NCI-H2196 treated with DMSO at 0.1 percent for 48 hours (cell line): Measurements from ENCODE around the gene CAND1.
"Not testable (repeated sequence)": the region's sequence is repeated elsewhere in the genome, so short reads cannot be mapped to it uniquely, and the experiment has no call there.

Experiments
- DNase-seq: peaks from one replicate; lab custom pipeline; 2025; ENCODE audit not compliant: unreplicated experiment; lab: John Stamatoyannopoulos, UW

CAND1 gene

GRCh38 chr12:67339530-67339929 is 70.4 kb downstream of the CAND1 start:
- no peak for DNase-seq

GRCh38 chr12:67341086-67341485 is 71.9 kb downstream of the CAND1 start:
- not testable (repeated sequence) for DNase-seq

- DNase-seq, result no peak
Observed at GRCh38 chr12:67344979-67345710, 76.0 kb downstream of the CAND1 start.

GRCh38 chr12:67348683-67349082 is 79.5 kb downstream of the CAND1 start:
- no peak for DNase-seq

GRCh38 chr12:67352682-67353081 is 83.5 kb downstream of the CAND1 start:
- no peak for DNase-seq

GRCh38 chr12:67354322-67354721 is 85.2 kb downstream of the CAND1 start:
- no peak for DNase-seq

GRCh38 chr12:67354966-67355365 is 85.8 kb downstream of the CAND1 start:
- no peak for DNase-seq

- DNase-seq, result peak; percentile 22
Observed at GRCh38 chr12:67355428-67356379, 86.5 kb downstream of the CAND1 start.

- no peak for DNase-seq
Observed at GRCh38 chr12:67356380-67356774, 87.2 kb downstream of the CAND1 start.

- DNase-seq, result no peak
Observed at GRCh38 chr12:67357376-67358125, 88.4 kb downstream of the CAND1 start.

GRCh38 chr12:67358781-67359338 is 89.7 kb downstream of the CAND1 start:
- no peak for DNase-seq

GRCh38 chr12:67362526-67362925 is 93.4 kb downstream of the CAND1 start:
- DNase-seq, result no peak

GRCh38 chr12:67364228-67364627 is 95.1 kb downstream of the CAND1 start:
- DNase-seq, result no peak

GRCh38 chr12:67365131-67365530 is 96.0 kb downstream of the CAND1 start:
- no peak for DNase-seq

- no peak for DNase-seq
Observed at GRCh38 chr12:67367843-67368242, 98.7 kb downstream of the CAND1 start.
